RPMI7951 (cell line): ENCODE results near the gene PDGFC. TPM values are rescaled to one million over a fixed set of nuclear protein-coding genes. Genes with fewer than 3 reads are reported as not detected.
A peak's percentile ranks its signal among the peaks of the same experiment; 100 is the strongest.

Experiments used
- DNase-seq: peaks from one replicate; pipeline ENCODE4 v3.0.0-alpha.2; 2012; ENCODE audit warnings: low read depth
- total RNA-seq: library from RNA; depleted of rRNA; stranded (reverse); fragments of >200 nt; shearing (Covaris generic); gene quantifications from 2 replicates; pipeline ENCODE4 v1.2.3, GENCODE V29; 2014

PDGFC gene
- total RNA-seq, 1 experiment from 2014 or later: 58.9 TPM

DNA sequence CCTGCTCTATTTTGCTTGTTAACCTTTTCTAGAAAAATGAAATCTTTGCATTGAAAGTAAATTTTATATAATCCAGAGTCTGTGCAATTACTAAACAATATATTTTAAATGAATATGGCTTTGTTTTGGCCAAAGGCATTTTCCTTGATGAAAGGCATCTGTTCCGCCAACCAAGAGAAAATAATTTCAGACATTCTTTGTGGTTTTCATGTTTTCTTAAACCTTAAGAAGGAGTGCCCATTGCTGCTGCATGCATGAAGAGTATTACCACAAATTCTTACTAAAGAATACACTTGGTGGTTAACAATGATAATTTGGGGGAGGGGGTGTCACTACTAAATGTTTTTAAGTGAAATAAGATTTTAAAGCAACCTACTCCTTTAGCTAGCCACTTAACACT lies 2.7 kb upstream of the PDGFC start:
- peak; percentile 78 for DNase-seq

DNA sequence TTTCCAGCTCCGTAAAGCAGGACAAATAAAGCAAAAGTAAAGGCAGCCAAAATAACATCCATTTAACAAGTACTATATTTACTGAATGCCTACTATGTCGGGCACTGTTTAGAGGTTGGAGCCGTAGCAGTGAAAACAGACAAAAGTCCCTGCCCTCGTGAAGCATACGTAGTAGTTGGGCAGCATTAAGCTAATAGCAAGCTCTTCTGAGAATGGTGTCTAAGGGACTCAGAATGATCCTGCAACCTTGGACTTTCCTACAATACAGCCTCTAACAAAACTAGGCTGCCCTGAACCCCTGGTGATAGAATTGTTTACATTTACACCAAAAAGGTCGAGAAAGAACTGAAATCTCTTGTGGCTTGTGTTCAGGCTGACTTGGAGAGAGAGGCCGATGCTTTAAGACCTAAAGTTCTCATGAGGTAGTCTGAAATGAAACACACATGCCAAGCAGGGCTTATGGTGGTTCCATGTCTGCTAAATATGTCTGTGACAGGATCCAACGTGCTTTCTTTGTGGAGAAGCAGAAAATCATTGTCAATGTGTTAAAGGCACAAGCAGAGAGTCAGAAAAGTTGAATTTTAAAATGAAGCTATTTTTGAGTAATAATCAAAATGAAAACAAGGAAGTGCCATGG lies 898 bp upstream of the PDGFC start:
- DNase-seq: no peak

GRCh38 chr4:156971165-156971675 lies 379 bp downstream of the PDGFC start:
- no peak for DNase-seq

- DNase-seq: peak; percentile 72
These were observed 966 bp downstream of the PDGFC start for GRCh38 chr4:156970501-156971164.

- DNase-seq: no peak
These were observed 1.7 kb downstream of the PDGFC start for GRCh38 chr4:156969911-156970310.

- DNase-seq: no peak
These were observed 2.5 kb downstream of the PDGFC start for GRCh38 chr4:156969101-156969500.

- DNase-seq: peak; percentile 75
These were observed 3.1 kb downstream of the PDGFC start for GRCh38 chr4:156968479-156968984.

- DNase-seq: no peak
These were observed 4.8 kb downstream of the PDGFC start for GRCh38 chr4:156966836-156967235.

DNA sequence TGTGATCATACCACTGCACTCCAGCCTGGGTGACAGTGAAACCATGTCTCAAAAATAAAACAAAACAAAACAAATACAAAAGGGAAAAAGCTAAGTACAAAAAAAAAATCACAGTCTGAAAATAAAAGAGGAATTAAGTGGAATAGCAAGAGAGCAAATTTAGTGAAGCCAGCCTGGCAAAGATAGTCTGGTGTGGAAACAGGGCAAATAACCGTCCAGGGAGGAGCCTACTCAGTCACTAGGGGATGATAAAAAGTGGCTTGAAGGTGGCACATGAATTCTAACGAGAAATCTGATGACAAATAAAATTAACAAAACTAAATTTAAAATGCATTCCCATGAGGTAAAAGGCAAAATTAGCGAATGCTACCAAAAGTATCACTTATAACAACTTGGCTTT lies 8.2 kb downstream of the PDGFC start:
- DNase-seq: no peak

GRCh38 chr4:156962528-156962974 lies 9.0 kb downstream of the PDGFC start:
- DNase-seq: peak; percentile 79

- no peak for DNase-seq
These were observed 9.6 kb downstream of the PDGFC start for GRCh38 chr4:156962058-156962358.

DNA sequence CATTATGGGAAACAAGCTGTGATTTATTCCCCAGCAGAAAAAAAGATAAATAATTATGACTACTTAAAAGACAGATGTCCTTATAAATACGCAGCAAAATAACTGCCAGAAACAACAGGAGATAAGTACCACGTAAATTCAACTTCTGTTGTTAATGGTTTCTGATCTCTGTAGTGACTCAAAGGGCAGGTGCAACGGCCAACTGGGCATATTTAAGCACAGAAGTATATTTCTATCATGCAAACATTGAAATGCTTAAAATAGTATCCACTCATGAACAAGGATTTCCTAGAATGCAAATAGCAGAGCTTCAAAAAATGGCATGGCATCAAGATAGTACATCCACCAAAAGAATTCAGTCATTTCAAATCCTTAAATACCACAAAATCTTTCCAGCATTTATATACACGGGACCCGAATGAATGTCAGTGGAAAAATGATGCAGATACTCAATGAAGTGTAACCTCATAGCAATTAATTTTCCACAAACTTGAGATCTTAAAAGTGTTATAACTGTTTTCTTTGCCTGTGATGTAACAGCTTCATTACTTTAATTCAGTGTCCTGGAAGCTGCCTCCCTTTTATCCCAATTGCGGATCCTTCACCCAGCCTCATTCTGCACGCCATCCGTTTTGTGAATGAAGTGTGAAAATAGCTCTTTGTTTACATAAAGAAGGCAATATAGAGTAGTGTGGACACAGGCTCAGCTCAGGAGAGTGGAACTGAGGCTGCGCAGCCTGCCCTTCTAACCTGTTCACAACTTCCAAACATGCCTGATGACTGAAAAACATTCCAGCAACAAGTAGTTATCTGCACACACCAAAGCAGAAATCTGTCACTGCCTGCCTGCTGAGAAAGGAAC lies 10.2 kb downstream of the PDGFC start:
- no peak for DNase-seq

DNA sequence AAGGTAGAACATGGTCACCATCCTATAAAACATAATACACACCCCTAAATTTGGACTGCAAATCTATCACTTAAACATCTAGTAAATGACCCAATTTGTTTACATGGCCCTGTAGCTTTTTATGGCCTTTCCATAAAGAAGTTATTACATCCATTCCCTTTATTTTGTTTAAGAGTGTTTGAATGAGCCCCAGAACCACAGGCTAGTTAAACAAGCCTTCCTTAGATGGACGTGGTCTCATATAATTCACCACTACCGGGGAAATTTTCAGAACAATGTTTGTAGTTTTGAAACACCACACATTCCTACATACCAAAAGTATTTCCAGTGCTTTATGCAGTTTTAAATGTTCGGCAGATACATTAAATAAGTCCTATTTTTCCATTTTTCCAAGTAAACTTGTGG lies 12.3 kb downstream of the PDGFC start:
- DNase-seq: peak; percentile 51

DNA sequence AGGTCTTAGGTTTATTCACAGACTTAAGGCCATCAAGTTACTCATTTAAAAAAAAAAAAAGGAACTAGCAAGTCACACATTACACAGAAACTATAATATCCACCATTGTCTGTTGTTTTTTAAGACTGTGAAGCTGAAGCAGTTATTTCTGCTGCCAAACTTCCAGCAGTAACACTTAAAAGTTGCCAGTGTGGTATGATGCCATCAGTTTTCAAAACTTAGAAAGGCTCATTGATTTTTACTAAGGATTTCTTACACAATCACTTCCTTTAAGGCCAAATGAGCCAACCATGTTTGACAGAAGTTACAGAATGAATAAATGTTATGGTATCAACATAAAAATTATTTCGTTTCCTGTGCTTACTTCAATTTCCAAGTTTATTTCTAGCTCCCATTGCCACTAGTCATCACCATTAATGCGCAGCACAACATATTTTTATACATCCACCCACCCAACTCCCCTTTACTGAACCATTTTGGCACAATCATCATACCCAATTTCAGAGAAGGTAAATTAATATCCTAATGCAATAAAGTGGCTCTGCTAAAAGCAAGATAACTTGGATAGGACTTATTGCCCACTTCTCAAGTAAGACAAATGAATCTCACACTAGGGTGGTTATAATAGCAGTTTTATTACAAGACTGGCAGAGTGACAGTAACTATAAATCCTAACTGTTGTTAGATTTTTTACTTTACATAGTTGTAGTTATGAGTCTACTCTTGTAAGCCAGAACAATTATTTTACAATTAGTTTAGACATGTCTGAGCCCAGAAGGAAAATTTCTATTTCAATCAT lies 13.1 kb downstream of the PDGFC start:
- no peak for DNase-seq

DNA sequence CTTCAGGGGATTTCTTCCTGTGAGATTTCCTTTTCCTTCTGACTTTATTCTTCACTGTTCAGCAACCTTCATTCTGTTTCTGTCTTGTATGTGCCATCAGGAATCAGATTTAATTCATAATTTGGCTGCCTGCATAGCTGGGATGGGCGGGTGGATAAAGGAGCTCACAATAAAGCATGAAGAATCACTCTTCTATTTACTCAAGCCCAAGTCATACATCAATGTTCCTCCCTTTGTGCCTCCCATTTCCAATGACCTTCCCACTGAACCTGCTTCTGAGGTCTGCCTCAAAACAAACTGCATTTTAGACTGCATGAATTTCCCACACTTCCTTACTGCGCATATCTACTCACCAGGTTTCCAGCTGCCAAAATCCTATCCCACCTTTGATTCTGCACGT lies 14.0 kb downstream of the PDGFC start:
- no peak for DNase-seq

DNA sequence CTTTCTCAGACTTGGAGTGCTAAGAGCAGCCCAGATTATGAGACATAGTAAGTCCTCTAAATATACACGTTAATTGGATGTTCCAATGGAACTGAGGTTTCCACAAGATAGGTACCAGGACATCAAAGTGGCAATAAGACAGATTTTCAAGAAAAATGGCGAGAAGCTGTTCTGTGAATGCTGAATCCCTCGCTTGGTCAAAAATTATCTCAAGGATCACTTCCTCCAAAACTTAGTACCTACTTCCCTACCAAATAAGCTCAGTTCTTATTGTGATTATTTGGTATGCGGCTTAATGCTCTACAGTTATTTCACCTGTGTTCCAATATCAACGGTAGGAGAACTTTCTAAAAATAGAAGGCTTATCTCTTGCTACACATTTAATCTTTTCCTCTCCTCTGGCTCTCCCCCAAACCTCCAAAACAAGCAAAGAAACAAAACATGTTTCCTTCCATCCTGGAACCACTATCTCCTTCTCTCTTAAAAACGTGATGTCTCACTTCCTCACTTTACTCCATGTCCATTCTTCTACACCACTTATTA lies 14.7 kb downstream of the PDGFC start:
- DNase-seq: no peak

DNA sequence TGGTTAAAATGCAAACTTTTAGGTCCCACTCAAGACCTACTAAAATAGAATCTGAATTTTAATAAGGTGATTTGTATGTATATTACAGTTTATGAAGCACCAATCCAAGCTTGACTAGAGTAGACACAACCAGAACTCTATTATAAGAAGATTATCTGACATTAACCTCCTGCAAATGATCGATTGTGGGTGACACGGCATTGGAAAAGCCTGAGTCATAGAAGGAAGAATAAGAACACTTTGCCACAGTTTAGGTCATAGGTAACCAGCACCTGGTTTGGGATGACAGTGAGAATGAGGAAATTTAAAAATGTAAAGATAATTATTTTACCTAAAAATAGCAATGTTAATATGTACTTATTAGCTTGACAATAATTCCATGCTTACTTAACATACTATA lies 15.2 kb downstream of the PDGFC start:
- DNase-seq: no peak

DNA sequence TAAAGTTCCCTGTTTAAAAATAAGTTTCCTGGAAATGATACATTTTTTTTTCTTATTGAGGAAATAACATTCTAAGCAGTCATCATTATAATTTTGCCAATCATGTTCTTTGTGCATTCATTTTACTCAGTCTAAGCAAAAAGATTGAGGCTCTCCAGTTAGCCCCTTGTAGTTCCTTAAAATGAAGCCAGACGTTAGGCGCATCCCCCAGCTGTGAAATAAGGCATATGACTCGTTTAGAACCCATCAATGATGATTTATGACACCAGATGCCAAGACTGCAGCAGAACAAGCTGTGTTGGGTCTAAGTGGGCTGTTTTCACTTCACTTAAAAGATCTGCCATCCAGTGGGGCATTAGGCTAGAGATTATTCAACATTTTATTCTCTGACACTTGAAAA lies 17.0 kb downstream of the PDGFC start:
- peak; percentile 40 for DNase-seq

DNA sequence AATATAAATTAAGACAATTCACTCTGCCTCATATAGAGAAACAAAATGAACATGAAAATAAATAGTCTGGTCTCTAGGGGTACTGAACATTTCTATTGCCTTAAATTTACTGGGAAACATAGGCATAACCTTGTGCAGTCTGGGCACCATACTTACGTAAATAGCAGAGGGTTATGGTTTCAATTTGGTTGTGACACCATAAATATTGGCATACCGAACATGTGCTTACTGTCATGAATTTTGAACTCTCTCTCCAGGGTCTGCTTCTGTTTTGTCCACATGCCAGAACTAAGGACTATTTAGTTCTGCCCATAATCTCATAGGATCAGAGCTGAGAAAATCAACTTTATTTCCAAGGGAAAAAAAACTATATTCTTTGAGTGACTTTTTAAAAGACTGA lies 17.6 kb downstream of the PDGFC start:
- no peak for DNase-seq

- DNase-seq: no peak
These were observed 18.6 kb downstream of the PDGFC start for GRCh38 chr4:156953001-156953400.

DNA sequence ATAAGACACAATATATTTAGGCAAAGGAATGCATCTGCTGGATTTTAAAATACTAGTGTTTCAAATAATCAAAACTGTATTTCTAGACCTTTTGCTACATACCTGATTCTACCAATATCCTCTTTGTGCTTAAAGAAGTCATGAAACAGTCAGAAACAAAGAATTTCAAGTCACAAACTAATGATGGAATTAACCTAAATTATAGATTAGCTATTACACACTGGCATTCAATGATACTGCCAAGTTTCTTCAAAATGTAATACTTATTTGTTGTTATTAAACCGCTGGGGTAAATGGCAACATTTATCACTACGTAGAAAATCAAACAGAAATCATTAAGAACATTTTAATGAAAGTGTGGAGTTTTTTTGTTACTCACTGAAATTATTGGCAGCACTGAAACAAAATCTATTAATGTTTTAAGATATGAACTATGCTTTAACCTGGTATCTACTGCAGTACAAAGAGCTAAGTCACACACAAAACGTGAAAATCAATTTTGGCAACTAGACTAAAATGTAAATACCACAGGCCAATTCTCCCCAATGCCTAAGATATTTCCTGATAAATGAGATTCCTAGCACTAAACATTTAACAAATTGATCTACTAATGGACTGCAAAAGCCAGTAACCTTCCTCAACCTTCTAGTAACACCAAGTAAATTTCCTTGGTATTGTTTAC lies 19.4 kb downstream of the PDGFC start:
- DNase-seq: no peak
